HCT116 (cell line): Measurements from ENCODE around the gene PIAS4. TPM values are rescaled to one million over a fixed set of nuclear protein-coding genes. Genes with fewer than 3 reads are reported as not detected.

ENCODE experiments used
- ATAC-seq: fragments of 200-7000 bp; cut with Tn5 transposase; 2 replicates; pipeline ENCODE4 v1.9.1; 2020; ENCODE audit warnings: mild to moderate bottlenecking, moderate library complexity
- BruUV-seq: library from RNA; stranded (reverse); fragments of 400-500 nt; replicated peaks from 2 replicates; lab custom pipeline; 2021; lab: Mats Ljungman, UMichigan
- CTCF ChIA-PET: fragments of 300-600 bp; sonication (Branson Sonifier 250); formaldehyde crosslinking; loops from one replicate; lab custom pipeline; 2021; ENCODE audit warnings: antibody characterized with exemption; lab: Charles Lee
- POLR2A ChIA-PET: fragments of 300-600, 350-600 bp; sonication (Branson Sonifier 250); formaldehyde crosslinking; loops from one replicate; lab custom pipeline; 2021; ENCODE audit warnings: antibody characterized with exemption; lab: Charles Lee
- RAD21 ChIA-PET, 2 experiments: fragments of 300-600 bp; sonication (Branson Sonifier 250); formaldehyde crosslinking; loops; one replicate each; lab custom pipeline; 2023; ENCODE audit warnings: low total read pairs in 2 of 2; ENCODE audit not compliant: uncharacterized antibody in 2 of 2, unreplicated experiment in 2 of 2, low non-redundant PET in 1 of 2; lab: Charles Lee
- DNase-seq: peaks from one replicate; pipeline ENCODE4 v3.0.0-alpha.2; 2010; ENCODE audit warnings: low read depth, low spot score
- H2AFZ ChIP-seq: fragments of 200-600 bp; shearing (Covaris generic), sonication (generic); 2 replicates; pipeline ENCODE4 v1.6.1; 2017; ENCODE audit warnings: low read depth, mixed run types, mixed read lengths, antibody characterized with exemption, low read length; ENCODE audit not compliant: poor library complexity, severe bottlenecking
- H3K27ac ChIP-seq: 2 replicates; pipeline ENCODE4 v1.5.1; 2012; ENCODE audit warnings: low read depth, low read length
- H3K27me3 ChIP-seq: fragments of 200-600 bp; sonication (generic); 2 replicates; pipeline ENCODE4 v1.6.1; 2016; ENCODE audit warnings: mixed run types, low read length, mixed read lengths; ENCODE audit not compliant: insufficient read depth
- H3K36me3 ChIP-seq, 2 experiments: fragments of 200-500 bp in 1 of 2; fragments of 200-600 bp in 1 of 2; sonication (Bioruptor generic) in 1 of 2; sonication (generic) in 1 of 2; 2 replicates each; pipeline versions ENCODE4 v1.5.1 to v1.6.1; 2014 to 2016; ENCODE audit warnings: low read length in 2 of 2, inconsistent platforms in 1 of 2, mixed read lengths in 1 of 2, mixed run types in 1 of 2; ENCODE audit not compliant: insufficient read depth in 2 of 2, control insufficient read depth in 1 of 2
- H3K4me1 ChIP-seq, 2 experiments: fragments of 200-600 bp in 1 of 2; sonication (generic) in 1 of 2; 2 replicates each; pipeline versions ENCODE4 v1.5.1 to v1.6.1; 2012 to 2017; ENCODE audit warnings: low read length in 2 of 2, inconsistent platforms in 1 of 2, mild to moderate bottlenecking in 1 of 2, mixed read lengths in 1 of 2, mixed run types in 1 of 2, moderate library complexity in 1 of 2; ENCODE audit not compliant: insufficient read depth in 2 of 2, control insufficient read depth in 1 of 2
- H3K4me2 ChIP-seq: fragments of 200-600 bp; sonication (generic); 2 replicates; pipeline ENCODE4 v1.6.1; 2017; ENCODE audit warnings: mixed run types, low read length, mixed read lengths
- H3K4me3 ChIP-seq, 2 experiments: fragments of 200-600 bp in 1 of 2; sonication (generic) in 1 of 2; replicated peaks in 1 of 2; 2 replicates each; pipeline ENCODE4 v1.5.1; 2011 to 2016; ENCODE audit warnings: low read length in 2 of 2, control low read depth in 1 of 2, low read depth in 1 of 2, mild to moderate bottlenecking in 1 of 2, mixed read lengths in 1 of 2, mixed run types in 1 of 2
- H3K79me2 ChIP-seq: fragments of 200-600 bp; sonication (generic); 2 replicates; pipeline ENCODE4 v1.6.1; 2017; ENCODE audit warnings: mild to moderate bottlenecking, mixed run types, low read length, moderate library complexity, mixed read lengths; ENCODE audit not compliant: insufficient read depth
- H3K9ac ChIP-seq: fragments of 200-600 bp; sonication (generic); 2 replicates; pipeline ENCODE4 v1.6.1; 2016; ENCODE audit warnings: low read length, mixed read lengths
- H3K9me2 ChIP-seq: fragments of 200-600 bp; sonication (generic), shearing (Covaris generic); 2 replicates; pipeline ENCODE4 v1.6.1; 2017; ENCODE audit warnings: mixed run types, mild to moderate bottlenecking, moderate library complexity; ENCODE audit not compliant: insufficient read depth
- H3K9me3 ChIP-seq, 2 experiments: fragments of 200-500 bp in 1 of 2; fragments of 200-600 bp in 1 of 2; sonication (Bioruptor generic) in 1 of 2; sonication (generic) in 1 of 2; 2 replicates each; pipeline ENCODE4 v1.6.1; 2014 to 2017; ENCODE audit warnings: low read length in 2 of 2, mixed read lengths in 2 of 2, inconsistent platforms in 1 of 2, low read depth in 1 of 2, mild to moderate bottlenecking in 1 of 2, mixed run types in 1 of 2, moderate library complexity in 1 of 2; ENCODE audit not compliant: control insufficient read depth in 1 of 2, insufficient read depth in 1 of 2
- H4K20me1 ChIP-seq: fragments of 200-600 bp; sonication (generic), shearing (Covaris generic); 2 replicates; pipeline ENCODE4 v1.6.1; 2017; ENCODE audit warnings: mixed run types, mild to moderate bottlenecking, moderate library complexity; ENCODE audit not compliant: insufficient read depth
- ATF3 ChIP-seq: IDR thresholded peaks from 2 replicates; pipeline ENCODE4 v1.6.1; 2012
- CTCF ChIP-seq, 3 experiments: fragments of 200-600 bp in 1 of 3; sonication (generic) in 1 of 3; IDR thresholded peaks in 2 of 3; conservative IDR thresholded peaks in 1 of 3; 2 replicates each; pipeline ENCODE4 v1.5.1; 2012 to 2017; ENCODE audit warnings: low read depth in 2 of 3, low read length in 2 of 3, antibody characterized with exemption in 1 of 3, borderline replicate concordance in 1 of 3, control low read depth in 1 of 3, mild to moderate bottlenecking in 1 of 3, mixed read lengths in 1 of 3, mixed run types in 1 of 3, moderate library complexity in 1 of 3; ENCODE audit not compliant: insufficient read depth in 1 of 3
- EGR1 ChIP-seq: IDR thresholded peaks from 2 replicates; pipeline ENCODE4 v1.6.1; 2012; ENCODE audit warnings: low read depth
- POLR2AphosphoS5 ChIP-seq: IDR thresholded peaks from 2 replicates; pipeline ENCODE4 v1.6.1; 2011; ENCODE audit warnings: mild to moderate bottlenecking, low read depth, low read length, moderate library complexity
- RAD21 ChIP-seq: IDR thresholded peaks from 2 replicates; pipeline ENCODE4 v1.6.1; 2012; ENCODE audit warnings: low read depth, mild to moderate bottlenecking
- SP1 ChIP-seq: IDR thresholded peaks from 2 replicates; pipeline ENCODE4 v1.6.1; 2012; ENCODE audit warnings: low read depth
- ZFX ChIP-seq: fragments of 450-650 bp; IDR thresholded peaks from 2 replicates; pipeline ENCODE4 v1.6.1; 2017
- intact Hi-C: fragments of 100-400 bp; cut with micrococcal nuclease; formaldehyde crosslinking; loops from 2 replicates; pipeline ENCODE4 v1.10.0; 2022
- total RNA-seq: library from RNA; stranded (reverse); gene quantifications from one replicate; pipeline ENCODE4 v1.2.1, GENCODE V29; 2021; ENCODE audit not compliant: unreplicated experiment

PIAS4 gene
- total RNA-seq, 1 experiment from 2014 or later, result 28.4 TPM

GRCh38 chr19:4057931-4058692 is 50.6 kb downstream of the PIAS4 start:
- peak overlapping the region; percentile 62 for H3K9ac ChIP-seq
- intact Hi-C loops, result no loop called here

More at GRCh38 chr19:4057931-4058692, 50.6 kb downstream of the PIAS4 start:
- POLR2A ChIA-PET, result interaction anchor here (0.6 to 0.7 kb wide), 2 partner anchors 493 to 684 kb away, joined by 3 to 7 read pairs; no protein-coding TSS in a partner anchor
- peaks cover 8 to 16% of the 10 kb centered on the region in 2 experiments; a peak in 3 of 4 replicates for H3K36me3 ChIP-seq
- RAD21 ChIA-PET, result interaction anchor here in 1 of 2 experiments (0.6 kb wide), 1 partner anchor 9 kb away, joined by 3 read pairs; no protein-coding TSS in a partner anchor
- TF ChIP-seq POLR2AphosphoS5 (peak; percentile 42), ATF3 (no peak), RAD21 (no peak), CTCF (IDR thresholded peaks at IDR 0.05 in 2 of 3, conservative IDR thresholded peaks at IDR 0.05 in 1 of 3; ENCODE audit: borderline replicate concordance in 1 of 3, insufficient read depth in 1 of 3, low read depth in 2 of 3, low read length in 2 of 3) (no peak), SP1 (peak; percentile 55), EGR1 (peak; percentile 96), ZFX (no peak)
- DNase-seq (peak; percentile 42), ATAC-seq (peak; percentile 57)
- peak overlapping the region; percentile 16 to 50 for H3K4me3 ChIP-seq
- CTCF ChIA-PET, result no interaction called here
- H2AFZ ChIP-seq, result no peak overlapping the region
- H3K79me2 ChIP-seq, result peaks cover 98% of the 10 kb centered on the region
- no peaks in the 10 kb centered on the region for H3K9me3 ChIP-seq
- H3K4me1 ChIP-seq, result peaks cover 50 to 55% of the 10 kb centered on the region in 2 experiments
- H3K27ac ChIP-seq, result peak overlapping the region; percentile 96
- H3K9me2 ChIP-seq, result no peaks in the 10 kb centered on the region
- BruUV-seq, result no TSS peak
- no peaks in the 10 kb centered on the region for H3K27me3 ChIP-seq
- H4K20me1 ChIP-seq, result peaks cover 10% of the 10 kb centered on the region; the same call in 1 of the 2 replicates
- peak overlapping the region; percentile 91 for H3K4me2 ChIP-seq
